GM23248 (cell line): ENCODE results near the gene SCN8A. TPM values are rescaled to one million over a fixed set of nuclear protein-coding genes. Genes with fewer than 3 reads are reported as not detected.

Source experiments
- DNase-seq: peaks from one replicate; pipeline ENCODE4 v3.0.0-alpha.2; 2015
- H2AFZ ChIP-seq: fragments of 200-600 bp; sonication (generic); 2 replicates; pipeline ENCODE4 v1.6.1; 2016; ENCODE audit warnings: antibody characterized with exemption
- H3F3A ChIP-seq: fragments of 200-600 bp; sonication (generic); 2 replicates; pipeline ENCODE4 v1.6.1; 2016; ENCODE audit warnings: mild to moderate bottlenecking, antibody characterized with exemption, mixed run types; ENCODE audit not compliant: insufficient read depth
- H3K27ac ChIP-seq: fragments of 200-600 bp; sonication (generic); 2 replicates; pipeline ENCODE4 v1.5.1; 2016; ENCODE audit warnings: mild to moderate bottlenecking
- H3K27me3 ChIP-seq: fragments of 200-600 bp; sonication (generic); replicated peaks from 2 replicates; pipeline ENCODE4 v1.6.1; 2016; ENCODE audit warnings: mild to moderate bottlenecking; ENCODE audit not compliant: insufficient read depth
- H3K36me3 ChIP-seq: fragments of 200-600 bp; sonication (generic); 2 replicates; pipeline ENCODE4 v1.6.1; 2016; ENCODE audit warnings: low read depth, mild to moderate bottlenecking
- H3K4me1 ChIP-seq: fragments of 200-600 bp; sonication (generic); 2 replicates; pipeline ENCODE4 v1.6.1; 2016; ENCODE audit warnings: mild to moderate bottlenecking; ENCODE audit not compliant: insufficient read depth
- H3K4me2 ChIP-seq: fragments of 200-600 bp; sonication (generic); one replicate; pipeline ENCODE4 v1.6.1; 2016; ENCODE audit warnings: mild to moderate bottlenecking; ENCODE audit not compliant: unreplicated experiment
- H3K4me3 ChIP-seq: fragments of 200-600 bp; sonication (generic); 2 replicates; pipeline ENCODE4 v1.5.1; 2016; ENCODE audit warnings: mild to moderate bottlenecking
- H3K79me2 ChIP-seq: fragments of 200-600 bp; sonication (generic); 2 replicates; pipeline ENCODE4 v1.6.1; 2016; ENCODE audit warnings: mild to moderate bottlenecking; ENCODE audit not compliant: insufficient read depth
- H3K9ac ChIP-seq: fragments of 200-600 bp; sonication (generic); 2 replicates; pipeline ENCODE4 v1.6.1; 2016; ENCODE audit warnings: mild to moderate bottlenecking
- H3K9me2 ChIP-seq: fragments of 200-600 bp; sonication (generic); 2 replicates; pipeline ENCODE4 v1.6.1; 2016; ENCODE audit warnings: mixed run types, mild to moderate bottlenecking, moderate library complexity; ENCODE audit not compliant: insufficient read depth
- H3K9me3 ChIP-seq: fragments of 200-600 bp; sonication (generic); one replicate; pipeline ENCODE4 v1.6.1; 2017; ENCODE audit warnings: low read depth
- H4K20me1 ChIP-seq: fragments of 200-600 bp; sonication (generic); 2 replicates; pipeline ENCODE4 v1.6.0; 2016; ENCODE audit not compliant: insufficient read depth
- EZH2 ChIP-seq: fragments of 200-600 bp; sonication (generic); IDR thresholded peaks from 2 replicates; pipeline ENCODE4 v1.6.1; 2018; ENCODE audit warnings: antibody characterized with exemption, mild to moderate bottlenecking; ENCODE audit not compliant: insufficient read depth, poor library complexity, severe bottlenecking
- EZH2phosphoT487 ChIP-seq: fragments of 200-600 bp; sonication (generic); IDR thresholded peaks from 2 replicates; pipeline ENCODE4 v1.6.1; 2018; ENCODE audit warnings: antibody characterized with exemption, moderate library complexity, mild to moderate bottlenecking, low read depth; ENCODE audit not compliant: insufficient read depth
- WGBS, 2 experiments: methylation state at CpG; one replicate each; pipeline ENCODE4 v1.1.6; 2015 to 2017; ENCODE audit warnings: low lambda C conversion rate in 2 of 2, low coverage in 1 of 2; ENCODE audit errors: missing lambda C conversion rate in 2 of 2; 5-methylcytosine and 5-hydroxymethylcytosine counted together
- in situ Hi-C: fragments of 300-500 bp; cut with MboI; formaldehyde crosslinking; loops from 2 replicates; pipeline ENCODE4 v1.15.0; 2020
- polyA plus RNA-seq: library from polyadenylated mRNA; unstranded; fragments of >200 nt; fragmentation: Nextera tagmentation; extraction: Ambion mirVana; gene quantifications from 2 replicates; pipeline ENCODE4 v1.2.1, GENCODE V29; 2016
- total RNA-seq: library from RNA; depleted of rRNA; stranded (reverse); fragments of >200 nt; shearing (Covaris generic); gene quantifications from 2 replicates; pipeline ENCODE4 v1.2.3, GENCODE V29; 2014

The SCN8A gene
- total and polyA plus RNA-seq, 2 experiments from 2014 or later: 6.7 to 13.8 TPM

DNA sequence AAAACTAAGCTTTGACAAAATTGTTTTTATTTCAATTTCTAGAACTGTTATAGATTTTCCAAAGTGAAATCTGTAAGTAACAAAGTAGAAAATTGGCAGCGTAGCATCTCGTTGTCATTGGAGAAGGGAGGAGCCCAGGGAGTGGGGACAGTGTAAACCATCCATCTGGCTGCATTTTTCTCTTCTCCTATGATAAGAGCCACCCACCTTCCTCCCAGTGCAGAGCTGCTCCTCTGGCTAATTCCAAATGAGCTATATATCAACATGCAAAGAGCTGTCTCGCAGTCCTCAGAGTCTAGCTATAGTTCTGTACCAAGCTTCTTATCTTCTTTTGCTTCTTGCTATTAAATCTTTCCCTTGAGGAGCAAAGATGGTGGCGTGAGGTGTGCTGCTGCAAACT lies 56.6 kb downstream of the SCN8A start:
- no peak for DNase-seq
- WGBS, 2 experiments: 92 to 95% methylated on average over 4 of the region's 4 CpGs

DNA sequence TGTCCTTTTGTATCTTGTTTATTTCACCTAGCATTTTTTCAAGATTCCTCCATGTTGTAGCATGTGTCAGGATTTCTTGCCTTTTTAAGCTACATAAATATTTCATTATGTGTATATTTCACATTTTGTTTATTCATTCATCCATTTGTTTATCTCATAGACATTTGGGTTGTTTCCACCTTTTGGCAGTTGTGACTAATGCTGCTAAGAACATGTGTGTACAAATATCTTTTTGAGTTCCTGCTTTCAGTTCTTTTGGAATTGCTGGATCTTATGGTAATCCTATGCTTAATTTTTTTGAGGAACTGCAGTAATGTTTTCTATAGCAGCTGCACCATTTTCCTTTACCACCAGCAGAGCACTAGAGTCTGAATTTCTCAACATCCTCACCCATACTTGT lies 62.4 kb downstream of the SCN8A start:
- H3K9me2 ChIP-seq: no peaks in the 10 kb centered on the region
- TF ChIP-seq EZH2 (no peak), EZH2phosphoT487 (no peak)
- no peaks in the 10 kb centered on the region for H3K36me3 ChIP-seq
- no peaks in the 10 kb centered on the region for H3K9me3 ChIP-seq
- in situ Hi-C loops: no loop called here
- no peak for DNase-seq
- no peak overlapping the region for H3K4me3 ChIP-seq
- H3K27me3 ChIP-seq: no peaks in the 10 kb centered on the region
- H3F3A ChIP-seq: no peaks in the 10 kb centered on the region
- H3K9ac ChIP-seq: no peak overlapping the region
- H3K4me2 ChIP-seq: no peak overlapping the region
- H2AFZ ChIP-seq: no peak overlapping the region
- 0 out of 2 replicates have a peak, but pooled peaks cover 25% of the 10 kb centered on the region for H4K20me1 ChIP-seq
- peaks cover 82% of the 10 kb centered on the region for H3K79me2 ChIP-seq
- H3K4me1 ChIP-seq: no peaks in the 10 kb centered on the region
- no peak overlapping the region for H3K27ac ChIP-seq

More for the DNA sequence above, 56.6 kb downstream of the SCN8A start:
- Histone ChIP-seq H3K79me2 (peaks cover 67% of the 10 kb centered on the region), H3K9ac (no peak overlapping the region), H2AFZ (no peak overlapping the region), H3F3A (peaks cover 4% of the 10 kb centered on the region; the same call in 1 of the 2 replicates), H3K27me3 (no peaks in the 10 kb centered on the region), H3K4me2 (no peak overlapping the region), H3K4me3 (no peak overlapping the region), H3K36me3 (no peaks in the 10 kb centered on the region), H3K27ac (no peak overlapping the region), H3K9me3 (no peaks in the 10 kb centered on the region), H3K9me2 (no peaks in the 10 kb centered on the region), H3K4me1 (no peaks in the 10 kb centered on the region), H4K20me1 (peaks cover 6% of the 10 kb centered on the region; the same call in 1 of the 2 replicates)
- in situ Hi-C loops: no loop called here
- TF ChIP-seq EZH2 (no peak), EZH2phosphoT487 (no peak)

GRCh38 chr12:51661199-51661598 lies 70.2 kb downstream of the SCN8A start:
- no peak for TF ChIP-seq EZH2
- TF ChIP-seq EZH2phosphoT487: no peak
- Histone ChIP-seq H3K9ac (no peak overlapping the region), H2AFZ (no peak overlapping the region), H3F3A (no peaks in the 10 kb centered on the region), H4K20me1 (peaks cover 6% of the 10 kb centered on the region; the same call in 1 of the 2 replicates), H3K79me2 (peaks cover 74% of the 10 kb centered on the region), H3K9me2 (no peaks in the 10 kb centered on the region), H3K9me3 (no peaks in the 10 kb centered on the region), H3K4me3 (no peak overlapping the region), H3K4me2 (no peak overlapping the region), H3K27ac (no peak overlapping the region), H3K27me3 (no peaks in the 10 kb centered on the region), H3K4me1 (no peaks in the 10 kb centered on the region), H3K36me3 (peaks cover 21% of the 10 kb centered on the region)
- 85 to 86% methylated on average over 3 of the region's 3 CpGs for WGBS, 2 experiments
- in situ Hi-C loops: no loop called here
- DNase-seq: no peak

DNA sequence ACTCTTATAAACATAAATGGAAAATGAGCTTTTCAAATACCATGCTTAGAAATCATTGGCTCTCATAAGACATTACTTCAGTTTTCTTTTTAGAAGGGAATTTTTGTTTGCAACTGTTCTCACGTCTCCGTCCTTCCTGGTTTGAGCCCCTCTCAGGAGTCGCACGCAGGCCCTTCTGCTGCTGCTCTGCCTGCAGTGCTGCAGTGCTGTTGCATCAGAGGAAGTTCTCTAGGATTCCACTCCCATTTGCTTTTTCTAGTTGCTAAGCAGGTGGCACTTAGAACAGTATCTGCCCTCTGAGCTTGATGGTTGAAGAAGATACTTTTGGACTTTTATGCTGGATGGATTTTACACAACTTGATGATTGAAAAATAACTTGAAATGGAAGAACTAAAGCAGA lies 70.8 kb downstream of the SCN8A start:
- H2AFZ ChIP-seq: no peak overlapping the region
- H3K36me3 ChIP-seq: peaks cover 21% of the 10 kb centered on the region
- H4K20me1 ChIP-seq: peaks cover 6% of the 10 kb centered on the region; the same call in 1 of the 2 replicates
- 67 to 73% methylated on average over 4 of the region's 4 CpGs for WGBS, 2 experiments
- H3K9ac ChIP-seq: no peak overlapping the region
- no peak overlapping the region for H3K4me2 ChIP-seq
- peaks cover 67% of the 10 kb centered on the region for H3K79me2 ChIP-seq
- no peaks in the 10 kb centered on the region for H3K27me3 ChIP-seq
- no peaks in the 10 kb centered on the region for H3K4me1 ChIP-seq
- DNase-seq: no peak
- no peaks in the 10 kb centered on the region for H3K9me2 ChIP-seq
- peaks cover 3% of the 10 kb centered on the region; the same call in 1 of the 2 replicates for H3F3A ChIP-seq
- in situ Hi-C loops: no loop called here
- no peak overlapping the region for H3K4me3 ChIP-seq
- no peak for TF ChIP-seq EZH2phosphoT487
- TF ChIP-seq EZH2: no peak
- H3K27ac ChIP-seq: no peak overlapping the region
- no peaks in the 10 kb centered on the region for H3K9me3 ChIP-seq

DNA sequence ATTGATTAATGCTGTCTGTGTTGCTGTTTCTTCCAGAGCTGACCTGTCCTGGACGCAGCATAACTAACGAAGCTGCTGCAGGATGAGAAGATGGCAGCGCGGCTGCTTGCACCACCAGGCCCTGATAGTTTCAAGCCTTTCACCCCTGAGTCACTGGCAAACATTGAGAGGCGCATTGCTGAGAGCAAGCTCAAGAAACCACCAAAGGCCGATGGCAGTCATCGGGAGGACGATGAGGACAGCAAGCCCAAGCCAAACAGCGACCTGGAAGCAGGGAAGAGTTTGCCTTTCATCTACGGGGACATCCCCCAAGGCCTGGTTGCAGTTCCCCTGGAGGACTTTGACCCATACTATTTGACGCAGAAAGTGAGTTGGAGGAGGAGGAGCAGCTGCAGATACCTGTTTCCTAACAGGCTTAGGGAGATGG lies 71.7 kb downstream of the SCN8A start:
- H3F3A ChIP-seq: peaks cover 4% of the 10 kb centered on the region; the same call in 1 of the 2 replicates
- TF ChIP-seq EZH2phosphoT487 (no peak), EZH2 (no peak)
- no peak overlapping the region for H3K4me3 ChIP-seq
- H3K36me3 ChIP-seq: peaks cover 21% of the 10 kb centered on the region
- no peak overlapping the region for H2AFZ ChIP-seq
- H3K4me2 ChIP-seq: no peak overlapping the region
- H3K4me1 ChIP-seq: no peaks in the 10 kb centered on the region
- WGBS, 2 experiments: 96 to 98% methylated on average over 11 of the region's 11 CpGs
- H4K20me1 ChIP-seq: peaks cover 6% of the 10 kb centered on the region; the same call in 1 of the 2 replicates
- no peaks in the 10 kb centered on the region for H3K9me3 ChIP-seq
- no peaks in the 10 kb centered on the region for H3K27me3 ChIP-seq
- in situ Hi-C loops: no loop called here
- no peak overlapping the region for H3K27ac ChIP-seq
- no peak for DNase-seq
- H3K9me2 ChIP-seq: no peaks in the 10 kb centered on the region
- no peak overlapping the region for H3K9ac ChIP-seq
- peaks cover 64% of the 10 kb centered on the region for H3K79me2 ChIP-seq
